HG03521 (cell line): ENCODE data around the gene RPRD1B.

Source experiments
- ATAC-seq: cut with Tn5 transposase; IDR thresholded peaks from one replicate; pipeline ENCODE4 v1.9.1; 2021; ENCODE audit warnings: mild to moderate bottlenecking, moderate library complexity; ENCODE audit not compliant: unreplicated experiment

The RPRD1B gene

GRCh38 chr20:38116409-38117165 lies 83.0 kb downstream of the RPRD1B start:
- ATAC-seq, result no peak

GRCh38 chr20:38117205-38117604 lies 83.7 kb downstream of the RPRD1B start:
- ATAC-seq, result no peak

GRCh38 chr20:38117635-38118034 lies 84.1 kb downstream of the RPRD1B start:
- no peak for ATAC-seq

- no peak for ATAC-seq
Observed at GRCh38 chr20:38119446-38119845, 85.9 kb downstream of the RPRD1B start.

GRCh38 chr20:38120625-38120988 lies 87.1 kb downstream of the RPRD1B start:
- no peak for ATAC-seq

GRCh38 chr20:38121741-38122140 lies 88.2 kb downstream of the RPRD1B start:
- no peak for ATAC-seq

GRCh38 chr20:38123021-38123587 lies 89.6 kb downstream of the RPRD1B start:
- ATAC-seq, result no peak

- ATAC-seq, result no peak
Observed at GRCh38 chr20:38125157-38126056, 91.9 kb downstream of the RPRD1B start.

- no peak for ATAC-seq
Observed at GRCh38 chr20:38126146-38126921, 92.8 kb downstream of the RPRD1B start.

- no peak for ATAC-seq
Observed at GRCh38 chr20:38126932-38127621, 93.5 kb downstream of the RPRD1B start.

- no peak for ATAC-seq
Observed at GRCh38 chr20:38127920-38128528, 94.5 kb downstream of the RPRD1B start.

- ATAC-seq, result no peak
Observed at GRCh38 chr20:38128691-38129090, 95.1 kb downstream of the RPRD1B start.

GRCh38 chr20:38129248-38129865 lies 95.8 kb downstream of the RPRD1B start:
- ATAC-seq, result no peak

- no peak for ATAC-seq
Observed at GRCh38 chr20:38129893-38130609, 96.5 kb downstream of the RPRD1B start.

GRCh38 chr20:38130687-38131587 lies 97.4 kb downstream of the RPRD1B start:
- ATAC-seq, result no peak

GRCh38 chr20:38131588-38132121 lies 98.1 kb downstream of the RPRD1B start:
- no peak for ATAC-seq

- no peak for ATAC-seq
Observed at GRCh38 chr20:38132156-38132909, 98.8 kb downstream of the RPRD1B start.
